Uterus (tissue), 4 donors: ENCODE results near the gene TTLL3. TPM values are rescaled to one million over a fixed set of nuclear protein-coding genes. Genes with fewer than 3 reads are reported as not detected.

Source experiments
- DNase-seq, 2 donors: peaks; one replicate each; pipeline ENCODE4 v3.0.0-alpha.2; 2019 to 2020
- H3K27ac ChIP-seq, 2 donors: fragments of 200-600 bp; sonication (generic); 1 replicate in 1 of 2; 2 replicates in 1 of 2; pipeline ENCODE4 v1.5.1; 2016 to 2018
- H3K27me3 ChIP-seq, 2 donors: fragments of 200-600 bp; sonication (generic); one replicate each; pipeline ENCODE4 v1.5.1; 2018 to 2019; ENCODE audit warnings: control low read depth in 1 of 2
- H3K36me3 ChIP-seq, 2 donors: fragments of 200-600 bp; sonication (generic); one replicate each; pipeline ENCODE4 v1.5.1; 2019; ENCODE audit warnings: control low read depth in 1 of 2
- H3K4me1 ChIP-seq, 2 donors: fragments of 200-600 bp; sonication (generic); one replicate each; pipeline ENCODE4 v1.5.1; 2018 to 2019; ENCODE audit warnings: control low read depth in 1 of 2
- H3K4me3 ChIP-seq, 2 donors: fragments of 200-600 bp; sonication (generic); 1 replicate in 1 of 2; 2 replicates in 1 of 2; pipeline ENCODE4 v1.5.1; 2018 to 2019; ENCODE audit warnings: mild to moderate bottlenecking in 1 of 2
- H3K9me3 ChIP-seq, 2 donors: fragments of 200-600 bp; sonication (generic); one replicate each; pipeline ENCODE4 v1.5.1; 2019; ENCODE audit warnings: control low read depth in 1 of 2
- POLR2A ChIP-seq, 2 donors: fragments of 450-650 bp; IDR thresholded peaks; one replicate each; pipeline ENCODE4 v1.6.1; 2016; ENCODE audit warnings: antibody characterized with exemption in 2 of 2, mild to moderate bottlenecking in 1 of 2, moderate library complexity in 1 of 2
- intact Hi-C: fragments of 100-400 bp; cut with DNase I; formaldehyde crosslinking; loops from one replicate; pipeline ENCODE4 v1.15.1; 2023; ENCODE audit warnings: low total_unique reads
- total RNA-seq, 4 donors: library from RNA; depleted of rRNA in 3 of 4; stranded (reverse); fragments of >200 nt in 3 of 4; gene quantifications; one replicate each; pipeline versions ENCODE4 v1.1.0 to v1.2.4, GENCODE V29; 2014 to 2023
- TF ChIP-seq, protein P1 (sequence below), 4 experiments: fragments of 200-600 bp in 2 of 4; fragments of 450-650 bp in 2 of 4; sonication (generic) in 2 of 4; IDR thresholded peaks; one replicate each; pipeline ENCODE4 v1.5.1; 2016 to 2019; ENCODE audit warnings: antibody characterized with exemption in 4 of 4, mild to moderate bottlenecking in 2 of 4, moderate library complexity in 1 of 4
- donor health status: DM: yes; HTN: yes; CAD: no.

The TTLL3 gene
- total RNA-seq, 4 donors from 2014 or later: 67.1 to 349 (median 83.7) TPM

DNA sequence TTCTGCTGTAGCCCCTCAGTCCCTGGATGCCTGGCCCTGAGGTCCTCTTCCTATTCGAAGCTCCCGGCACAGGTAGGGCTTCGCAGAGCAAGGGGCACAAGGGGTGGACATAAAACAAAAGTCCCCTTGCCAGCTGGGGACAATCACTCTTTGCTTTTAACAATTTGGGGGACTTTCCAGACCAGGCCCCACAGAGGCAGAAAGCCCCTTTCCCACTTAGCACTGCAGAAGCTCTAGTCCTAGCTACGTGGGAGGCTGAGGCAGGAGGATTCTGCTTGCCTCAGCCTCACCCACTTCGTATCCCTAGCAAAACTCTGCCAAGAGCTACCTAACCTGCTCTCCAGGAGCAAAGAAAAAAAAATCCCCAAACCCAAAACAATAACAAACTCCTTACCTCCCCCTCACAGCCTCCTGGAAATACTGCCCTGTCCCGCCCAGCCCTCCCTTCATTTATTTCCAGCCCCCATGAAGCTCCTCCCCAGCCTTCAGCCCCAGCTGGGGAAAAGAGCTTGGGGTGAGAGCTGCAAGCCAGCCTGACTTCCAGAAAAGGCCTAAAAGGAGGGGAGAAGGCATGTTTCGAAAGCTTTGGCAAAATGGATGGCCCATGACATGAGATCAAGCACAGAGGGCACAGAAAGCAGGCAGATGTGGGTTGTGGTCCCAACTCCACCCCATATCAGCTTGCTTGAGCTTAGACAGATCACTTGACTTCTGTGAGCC lies 69.9 kb downstream of the TTLL3 start, which contains the start of gene CIDEC:
Gene CIDEC, minus strand, starts transcription at position 424 of the 720 bp plus-strand sequence. CDS start 1,767 bp downstream, outside the sequence.
- H3K27me3 ChIP-seq: no peaks in the 10 kb centered on the region
- no peaks in the 10 kb centered on the region for H3K36me3 ChIP-seq
- TF ChIP-seq POLR2A (IDR thresholded peaks at IDR 0.05): no peak
- TF ChIP-seq, protein P1, sequence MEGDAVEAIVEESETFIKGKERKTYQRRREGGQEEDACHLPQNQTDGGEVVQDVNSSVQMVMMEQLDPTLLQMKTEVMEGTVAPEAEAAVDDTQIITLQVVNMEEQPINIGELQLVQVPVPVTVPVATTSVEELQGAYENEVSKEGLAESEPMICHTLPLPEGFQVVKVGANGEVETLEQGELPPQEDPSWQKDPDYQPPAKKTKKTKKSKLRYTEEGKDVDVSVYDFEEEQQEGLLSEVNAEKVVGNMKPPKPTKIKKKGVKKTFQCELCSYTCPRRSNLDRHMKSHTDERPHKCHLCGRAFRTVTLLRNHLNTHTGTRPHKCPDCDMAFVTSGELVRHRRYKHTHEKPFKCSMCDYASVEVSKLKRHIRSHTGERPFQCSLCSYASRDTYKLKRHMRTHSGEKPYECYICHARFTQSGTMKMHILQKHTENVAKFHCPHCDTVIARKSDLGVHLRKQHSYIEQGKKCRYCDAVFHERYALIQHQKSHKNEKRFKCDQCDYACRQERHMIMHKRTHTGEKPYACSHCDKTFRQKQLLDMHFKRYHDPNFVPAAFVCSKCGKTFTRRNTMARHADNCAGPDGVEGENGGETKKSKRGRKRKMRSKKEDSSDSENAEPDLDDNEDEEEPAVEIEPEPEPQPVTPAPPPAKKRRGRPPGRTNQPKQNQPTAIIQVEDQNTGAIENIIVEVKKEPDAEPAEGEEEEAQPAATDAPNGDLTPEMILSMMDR (IDR thresholded peaks at IDR 0.05): no peak
- intact Hi-C loops: no loop called here
- H3K27ac ChIP-seq: peak within 1 kb of the TSS; percentile 73 to 82
- H3K4me1 ChIP-seq: peaks cover 0 to 5% of the 10 kb centered on the region in 2 donors
- H3K4me3 ChIP-seq: no peak within 1 kb of the TSS
- DNase-seq: peak in 1 of 2 donors; percentile 60
- no peaks in the 10 kb centered on the region for H3K9me3 ChIP-seq

DNA sequence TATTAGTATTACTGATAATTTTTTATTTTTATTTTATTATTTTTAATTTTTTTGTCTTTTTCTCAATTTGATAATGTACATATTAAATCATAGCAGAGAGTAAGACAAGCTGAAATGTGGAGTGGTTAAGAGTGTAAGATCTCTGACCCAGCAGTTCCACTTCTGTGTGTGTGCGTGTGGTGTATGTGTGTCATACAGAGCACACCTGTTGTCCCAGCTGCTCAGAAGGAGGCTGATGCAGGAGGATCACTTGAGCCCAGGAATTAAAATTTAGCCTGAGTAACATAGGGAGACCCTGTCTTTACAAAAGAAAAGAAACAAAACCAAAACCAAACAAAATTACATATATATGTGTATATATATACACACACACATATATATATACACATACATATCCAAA lies 71.4 kb downstream of the TTLL3 start:
- peaks cover 0 to 5% of the 10 kb centered on the region in 2 donors for H3K4me1 ChIP-seq
- no peaks in the 10 kb centered on the region for H3K36me3 ChIP-seq
- no peak for DNase-seq
- intact Hi-C loops: no loop called here
- H3K27me3 ChIP-seq: no peaks in the 10 kb centered on the region
- peak overlapping the region in 1 of 2 donors; percentile 82 for H3K27ac ChIP-seq
- TF ChIP-seq, protein P1 (IDR thresholded peaks at IDR 0.05): no peak
- TF ChIP-seq POLR2A (IDR thresholded peaks at IDR 0.05): no peak
- H3K4me3 ChIP-seq: no peak overlapping the region
- no peaks in the 10 kb centered on the region for H3K9me3 ChIP-seq

DNA sequence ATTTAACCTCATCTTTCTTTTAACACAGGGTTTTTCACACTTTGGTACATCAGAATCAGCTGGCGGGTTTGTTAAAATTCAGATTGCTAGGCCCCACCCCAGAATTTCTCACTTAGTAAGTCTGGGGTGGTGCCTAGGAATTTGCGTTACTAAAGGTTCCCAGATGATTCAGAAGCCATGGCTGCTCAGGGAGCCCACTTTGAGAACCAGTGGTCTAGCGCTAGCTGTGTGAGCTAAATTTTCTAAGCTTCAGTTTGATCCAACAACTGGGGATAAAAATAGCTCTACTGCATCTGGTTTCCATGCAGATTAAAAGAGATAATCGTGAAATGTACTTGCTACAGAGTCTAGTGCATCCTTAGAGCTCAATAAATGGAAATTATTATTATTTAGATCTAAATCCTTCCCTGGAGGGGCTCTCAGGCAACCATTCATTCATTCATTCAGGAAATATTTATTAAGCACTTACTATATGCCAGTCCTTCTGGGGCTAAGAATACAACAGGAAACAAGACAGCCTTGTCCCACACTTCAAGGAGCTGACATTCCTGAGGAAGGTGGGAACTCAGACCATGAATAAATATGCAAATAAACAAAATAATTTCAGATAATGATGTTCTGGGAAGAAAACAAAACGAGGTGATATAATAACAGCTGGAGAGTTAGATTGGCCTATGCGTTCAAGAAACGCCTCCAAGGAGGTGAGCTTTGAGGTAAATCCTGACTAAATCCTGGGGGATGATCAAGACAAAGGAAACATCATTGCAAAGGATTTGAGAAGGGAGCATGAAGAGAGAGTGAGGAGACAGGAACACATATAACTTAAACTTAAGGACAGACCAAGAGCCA lies 73.9 kb downstream of the TTLL3 start:
- Histone ChIP-seq H3K27me3 (no peaks in the 10 kb centered on the region), H3K4me1 (peaks cover 0 to 5% of the 10 kb centered on the region in 2 donors), H3K27ac (peak overlapping the region; percentile 81 to 86), H3K9me3 (no peaks in the 10 kb centered on the region), H3K4me3 (no peak overlapping the region), H3K36me3 (no peaks in the 10 kb centered on the region)
- peak in 1 of 2 donors; percentile 53 for DNase-seq
- intact Hi-C loops: no loop called here
- TF ChIP-seq POLR2A (IDR thresholded peaks at IDR 0.05): no peak
- TF ChIP-seq, protein P1 (IDR thresholded peaks at IDR 0.05): no peak

DNA sequence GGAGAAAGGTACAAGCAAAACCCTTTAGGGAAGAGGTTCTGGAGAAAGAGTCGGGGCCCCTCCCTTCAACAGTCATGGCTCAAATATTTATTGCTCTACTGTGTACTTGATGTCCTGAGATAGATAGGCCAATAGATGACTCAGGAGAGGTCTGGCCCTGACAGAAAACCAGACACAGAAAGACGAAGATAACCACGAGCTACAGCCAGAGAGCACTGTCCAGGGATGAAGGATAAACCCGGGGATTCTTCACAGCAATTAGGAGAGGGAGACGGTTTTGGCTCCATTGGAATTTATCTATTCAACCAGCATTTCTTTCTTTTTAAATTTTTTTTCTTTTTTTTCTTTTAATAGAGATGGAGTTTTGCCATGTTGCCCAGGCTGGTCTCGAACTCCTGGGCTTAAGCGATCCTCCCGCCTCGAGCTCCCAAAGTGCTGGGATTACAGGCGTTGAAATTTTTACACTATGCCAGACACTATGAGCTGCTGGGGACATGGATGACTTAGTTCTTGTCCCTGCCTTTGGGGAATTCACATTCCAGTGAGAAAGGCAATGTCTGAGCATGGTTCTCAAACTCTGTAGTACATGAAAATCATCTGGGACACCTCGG lies 74.6 kb downstream of the TTLL3 start:
- DNase-seq: peak; percentile 48 to 82
- H3K4me3 ChIP-seq: no peak overlapping the region
- H3K9me3 ChIP-seq: no peaks in the 10 kb centered on the region
- no peaks in the 10 kb centered on the region for H3K36me3 ChIP-seq
- intact Hi-C loops: no loop called here
- no peak for TF ChIP-seq POLR2A (IDR thresholded peaks at IDR 0.05)
- TF ChIP-seq, protein P1 (IDR thresholded peaks at IDR 0.05): peak in 1 of 4 experiments; percentile 16
- peaks cover 0 to 3% of the 10 kb centered on the region in 2 donors for H3K4me1 ChIP-seq
- H3K27ac ChIP-seq: peak overlapping the region; percentile 81 to 86
- H3K27me3 ChIP-seq: no peaks in the 10 kb centered on the region

Other genes starting within 250 kb of the TTLL3 start
- 10 to 100 TPM; 11.8 to 32.4 (median 22.2) TPM for gene MTMR14, start 160.8 kb upstream of the TTLL3 start, total RNA-seq
- gene CPNE9, start 106.4 kb upstream of the TTLL3 start, total RNA-seq: not detected
- gene BRPF1, start 78.5 kb upstream of the TTLL3 start, total RNA-seq: 10 to 100 TPM; 10.8 to 36.0 (median 16.7) TPM
- gene OGG1, start 60.3 kb upstream of the TTLL3 start, total RNA-seq: 10 to 100 TPM; 29.8 to 60.7 (median 44.2) TPM
- gene CAMK1, start 40.3 kb upstream of the TTLL3 start, total RNA-seq: 10 to 100 TPM; 19.1 to 63.0 (median 56.7) TPM
- 10 to 100 TPM; 35.9 to 65.4 (median 55.3) TPM for gene TADA3, start 17.8 kb upstream of the TTLL3 start, total RNA-seq
- gene ARPC4, start 17.2 kb upstream of the TTLL3 start, total RNA-seq: 100 to 1,000 TPM in 3 of 4 donors, 10 to 100 TPM in 1; 44.7 to 176 (median 142) TPM
- gene RPUSD3, start 33.7 kb downstream of the TTLL3 start, total RNA-seq: 10 to 100 TPM in 3 of 4 donors, 1 to 10 TPM in 1; 9.7 to 35.8 (median 26.9) TPM
- 1 to 10 TPM in 1 of 4 donors, under 1 TPM in 1, not detected in 2; 0.26 to 1.1 TPM for gene CIDEC, start 70.0 kb downstream of the TTLL3 start, total RNA-seq
- gene JAGN1, start 80.3 kb downstream of the TTLL3 start, total RNA-seq: 10 to 100 TPM; 22.0 to 80.6 (median 35.8) TPM
- 10 to 100 TPM in 1 of 4 donors, 1 to 10 TPM in 2, under 1 TPM in 1; 0.26 to 10.7 (median 5.0) TPM for gene IL17RE, start 92.6 kb downstream of the TTLL3 start, total RNA-seq
- gene IL17RC, start 106.8 kb downstream of the TTLL3 start, total RNA-seq: 10 to 100 TPM in 3 of 4 donors, 1 to 10 TPM in 1; 9.7 to 63.7 (median 33.9) TPM
- gene CRELD1, start 123.6 kb downstream of the TTLL3 start, total RNA-seq: 10 to 100 TPM; 20.4 to 38.8 (median 29.1) TPM
- gene PRRT3, start 142.1 kb downstream of the TTLL3 start, total RNA-seq: 1 to 10 TPM in 3 of 4 donors, under 1 TPM in 1; 0.51 to 8.2 (median 2.2) TPM
- gene EMC3, start 176.6 kb downstream of the TTLL3 start, total RNA-seq: 100 to 1,000 TPM in 1 of 4 donors, 10 to 100 TPM in 2, 1 to 10 TPM in 1; 9.1 to 162 (median 44.0) TPM
- 10 to 100 TPM in 1 of 4 donors, 1 to 10 TPM in 2, not detected in 1; 3.0 to 17.7 (median 3.6) TPM for gene FANCD2, start 216.2 kb downstream of the TTLL3 start, total RNA-seq